HL-60 (cell line): ENCODE results near the gene PPP1R9B.
A peak's percentile ranks its signal among the peaks of the same experiment; 100 is the strongest.

ENCODE experiments used
- DNase-seq, 2 experiments: peaks; one replicate each; pipeline ENCODE4 v3.0.0-alpha.2; 2010 to 2020; ENCODE audit warnings: low read depth in 1 of 2, low spot score in 1 of 2
- H3K27ac ChIP-seq: fragments of 250-450 bp; sonication (Bioruptor Pico); replicated peaks from 2 replicates; pipeline ENCODE4 v1.5.1; 2020; ENCODE audit warnings: mild to moderate bottlenecking, moderate library complexity
- H3K27me3 ChIP-seq: fragments of 250-450 bp; sonication (Bioruptor Pico); 2 replicates; pipeline ENCODE4 v1.5.1; 2021; ENCODE audit warnings: mild to moderate bottlenecking, moderate library complexity; ENCODE audit not compliant: insufficient read depth, poor library complexity, severe bottlenecking
- H3K4me3 ChIP-seq: replicated peaks from 2 replicates; pipeline ENCODE4 v1.5.1; 2011; ENCODE audit warnings: mild to moderate bottlenecking, control low read depth, low read length; ENCODE audit not compliant: insufficient read depth
- GABPA ChIP-seq: IDR thresholded peaks from 2 replicates; pipeline ENCODE4 v1.6.1; 2012; ENCODE audit warnings: low read depth
- POLR2AphosphoS5 ChIP-seq: IDR thresholded peaks from 2 replicates; pipeline ENCODE4 v1.6.1; 2012; ENCODE audit warnings: low read depth
- SPI1 ChIP-seq: IDR thresholded peaks from 2 replicates; pipeline ENCODE4 v1.6.1; 2012; ENCODE audit warnings: low read depth, mild to moderate bottlenecking, borderline replicate concordance
- TF ChIP-seq, protein P1 (sequence below): IDR thresholded peaks from 2 replicates; pipeline ENCODE4 v1.6.1; 2012; ENCODE audit warnings: low read depth; ENCODE audit not compliant: insufficient replicate concordance
- TF ChIP-seq, protein P2 (sequence below): IDR thresholded peaks from one replicate; pipeline ENCODE4 v1.5.1; 2011; ENCODE audit warnings: low read length, control low read depth, inconsistent platforms; ENCODE audit not compliant: insufficient read depth

Gene PPP1R9B

DNA sequence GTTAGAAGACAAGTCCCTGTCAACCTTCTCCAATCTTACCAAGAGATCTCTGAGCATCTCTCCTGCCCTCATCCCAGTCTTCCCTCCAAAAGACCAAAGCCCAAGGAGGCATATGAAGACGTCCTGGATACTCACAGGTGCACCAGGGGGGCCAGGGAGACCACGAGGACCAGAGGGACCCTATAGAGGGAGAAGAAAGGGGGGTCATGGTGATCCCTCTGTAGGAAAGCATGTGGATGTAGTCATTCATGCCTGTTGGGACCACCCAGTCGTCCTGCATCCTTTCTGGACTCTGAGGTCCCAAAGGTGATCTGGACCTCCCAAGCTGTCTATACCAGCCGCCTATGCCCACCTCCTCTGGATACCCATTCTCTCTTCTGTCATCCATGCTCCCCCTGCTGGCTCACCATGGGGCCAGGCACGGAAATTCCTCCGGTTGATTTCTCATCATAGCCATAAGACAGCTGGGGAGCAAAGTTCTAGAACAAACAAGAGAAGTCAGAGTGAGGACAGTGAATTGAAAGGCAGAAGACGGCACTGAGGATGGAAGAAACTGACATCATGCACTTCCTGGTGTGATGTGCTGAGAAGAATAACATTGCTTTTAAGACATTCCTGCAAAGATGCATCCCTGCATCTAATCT is 47.7 kb upstream of the PPP1R9B start:
- peak in 1 of 2 experiments; percentile 69 for DNase-seq
- Histone ChIP-seq H3K4me3 (no peak overlapping the region), H3K27ac (no peak overlapping the region), H3K27me3 (peaks cover 37% of the 10 kb centered on the region)
- TF ChIP-seq, protein P1, sequence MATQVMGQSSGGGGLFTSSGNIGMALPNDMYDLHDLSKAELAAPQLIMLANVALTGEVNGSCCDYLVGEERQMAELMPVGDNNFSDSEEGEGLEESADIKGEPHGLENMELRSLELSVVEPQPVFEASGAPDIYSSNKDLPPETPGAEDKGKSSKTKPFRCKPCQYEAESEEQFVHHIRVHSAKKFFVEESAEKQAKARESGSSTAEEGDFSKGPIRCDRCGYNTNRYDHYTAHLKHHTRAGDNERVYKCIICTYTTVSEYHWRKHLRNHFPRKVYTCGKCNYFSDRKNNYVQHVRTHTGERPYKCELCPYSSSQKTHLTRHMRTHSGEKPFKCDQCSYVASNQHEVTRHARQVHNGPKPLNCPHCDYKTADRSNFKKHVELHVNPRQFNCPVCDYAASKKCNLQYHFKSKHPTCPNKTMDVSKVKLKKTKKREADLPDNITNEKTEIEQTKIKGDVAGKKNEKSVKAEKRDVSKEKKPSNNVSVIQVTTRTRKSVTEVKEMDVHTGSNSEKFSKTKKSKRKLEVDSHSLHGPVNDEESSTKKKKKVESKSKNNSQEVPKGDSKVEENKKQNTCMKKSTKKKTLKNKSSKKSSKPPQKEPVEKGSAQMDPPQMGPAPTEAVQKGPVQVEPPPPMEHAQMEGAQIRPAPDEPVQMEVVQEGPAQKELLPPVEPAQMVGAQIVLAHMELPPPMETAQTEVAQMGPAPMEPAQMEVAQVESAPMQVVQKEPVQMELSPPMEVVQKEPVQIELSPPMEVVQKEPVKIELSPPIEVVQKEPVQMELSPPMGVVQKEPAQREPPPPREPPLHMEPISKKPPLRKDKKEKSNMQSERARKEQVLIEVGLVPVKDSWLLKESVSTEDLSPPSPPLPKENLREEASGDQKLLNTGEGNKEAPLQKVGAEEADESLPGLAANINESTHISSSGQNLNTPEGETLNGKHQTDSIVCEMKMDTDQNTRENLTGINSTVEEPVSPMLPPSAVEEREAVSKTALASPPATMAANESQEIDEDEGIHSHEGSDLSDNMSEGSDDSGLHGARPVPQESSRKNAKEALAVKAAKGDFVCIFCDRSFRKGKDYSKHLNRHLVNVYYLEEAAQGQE = no peak
- TF ChIP-seq, protein P2, sequence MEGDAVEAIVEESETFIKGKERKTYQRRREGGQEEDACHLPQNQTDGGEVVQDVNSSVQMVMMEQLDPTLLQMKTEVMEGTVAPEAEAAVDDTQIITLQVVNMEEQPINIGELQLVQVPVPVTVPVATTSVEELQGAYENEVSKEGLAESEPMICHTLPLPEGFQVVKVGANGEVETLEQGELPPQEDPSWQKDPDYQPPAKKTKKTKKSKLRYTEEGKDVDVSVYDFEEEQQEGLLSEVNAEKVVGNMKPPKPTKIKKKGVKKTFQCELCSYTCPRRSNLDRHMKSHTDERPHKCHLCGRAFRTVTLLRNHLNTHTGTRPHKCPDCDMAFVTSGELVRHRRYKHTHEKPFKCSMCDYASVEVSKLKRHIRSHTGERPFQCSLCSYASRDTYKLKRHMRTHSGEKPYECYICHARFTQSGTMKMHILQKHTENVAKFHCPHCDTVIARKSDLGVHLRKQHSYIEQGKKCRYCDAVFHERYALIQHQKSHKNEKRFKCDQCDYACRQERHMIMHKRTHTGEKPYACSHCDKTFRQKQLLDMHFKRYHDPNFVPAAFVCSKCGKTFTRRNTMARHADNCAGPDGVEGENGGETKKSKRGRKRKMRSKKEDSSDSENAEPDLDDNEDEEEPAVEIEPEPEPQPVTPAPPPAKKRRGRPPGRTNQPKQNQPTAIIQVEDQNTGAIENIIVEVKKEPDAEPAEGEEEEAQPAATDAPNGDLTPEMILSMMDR = peak; percentile 86

DNA sequence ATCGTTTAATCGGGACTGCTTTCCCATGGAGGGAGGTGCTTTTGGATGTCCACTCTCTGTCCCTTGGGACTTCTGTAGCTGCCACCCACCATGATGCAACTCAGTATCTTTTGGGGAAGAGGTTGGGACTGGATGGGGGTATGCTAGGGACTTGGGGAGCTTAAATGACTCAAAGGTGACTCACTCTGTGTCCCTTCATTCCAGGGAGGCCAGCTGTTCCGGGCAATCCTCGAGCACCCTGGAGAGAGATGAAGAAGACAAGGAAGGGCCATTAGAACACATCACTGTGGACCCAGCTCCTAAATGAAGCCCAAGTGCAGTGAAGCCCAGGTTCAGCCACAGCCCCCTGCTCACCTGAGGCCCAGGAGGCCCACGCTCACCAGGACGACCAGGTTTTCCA is 46.3 kb upstream of the PPP1R9B start:
- DNase-seq = no peak
- H3K27ac ChIP-seq = no peak overlapping the region
- peaks cover 25% of the 10 kb centered on the region for H3K27me3 ChIP-seq
- no peak overlapping the region for H3K4me3 ChIP-seq
- TF ChIP-seq, protein P1 = no peak
- TF ChIP-seq, protein P2 = no peak
- no peak for TF ChIP-seq POLR2AphosphoS5
- no peak for TF ChIP-seq SPI1
- no peak for TF ChIP-seq GABPA

DNA sequence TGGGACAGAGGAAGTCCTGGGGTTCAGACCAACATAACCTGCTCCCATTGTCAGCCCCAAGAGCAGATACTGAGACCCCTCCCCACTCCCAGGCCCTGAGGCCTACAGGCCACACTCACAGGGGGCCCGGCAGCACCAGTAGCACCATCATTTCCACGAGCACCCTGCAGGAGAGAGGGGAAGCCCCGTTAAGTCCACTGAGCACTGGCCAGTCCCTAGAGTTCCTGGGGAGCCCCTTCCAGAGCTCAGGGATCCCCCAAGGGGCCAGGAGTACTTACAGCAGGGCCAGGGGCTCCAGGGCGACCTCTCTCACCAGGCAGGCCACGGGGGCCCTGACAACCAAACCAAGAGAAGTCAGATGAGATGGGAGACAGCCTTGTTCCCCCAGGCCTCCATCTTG is 45.6 kb upstream of the PPP1R9B start:
- TF ChIP-seq SPI1 (no peak), POLR2AphosphoS5 (no peak)
- TF ChIP-seq, protein P1 = no peak
- TF ChIP-seq, protein P2 = no peak
- peaks cover 17% of the 10 kb centered on the region for H3K27me3 ChIP-seq
- H3K27ac ChIP-seq = no peak overlapping the region
- DNase-seq = no peak
- no peak overlapping the region for H3K4me3 ChIP-seq
